ENCODE measurements around the gene FAF2.
"Not testable (repeated sequence)": the region's sequence is repeated elsewhere in the genome, so short reads cannot be mapped to it uniquely, and the experiment has no call there.

FAF2 gene

DNA sequence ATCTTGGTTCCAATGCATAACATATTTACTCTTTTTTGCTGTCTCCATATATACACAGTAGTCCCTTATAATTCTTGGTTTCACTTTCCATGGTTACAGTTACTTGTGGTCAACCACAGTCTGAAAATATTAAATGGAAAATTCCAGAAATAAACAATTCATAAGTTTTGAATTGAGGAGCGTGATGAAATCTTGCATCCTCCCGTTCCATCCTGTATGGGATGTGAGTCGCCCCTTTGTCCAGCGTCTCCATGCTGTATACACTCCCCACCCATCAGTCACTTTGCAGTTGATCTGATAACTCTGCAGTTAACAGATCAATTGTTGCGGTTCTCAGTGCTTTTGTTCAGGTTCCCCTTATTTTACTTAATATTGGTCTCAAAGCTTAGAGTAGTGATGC is 11.5 kb upstream of the FAF2 start:
- Histone ChIP-seq H3K4me1 (no peaks in the 10 kb centered on the region), H3K36me3 (ENCODE audit: control insufficient read depth, insufficient read depth, low read length) (no peaks in the 10 kb centered on the region), H2AFZ (no peak overlapping the region), H3K4me3 (ENCODE audit: low read depth, low read length) (no peak overlapping the region), H3K9ac (no peak overlapping the region), H3K27me3 (ENCODE audit: control insufficient read depth, insufficient read depth, low read length) (no peaks in the 10 kb centered on the region), H3K4me2 (ENCODE audit: low read length) (no peak overlapping the region), H3K9me3 (ENCODE audit: control insufficient read depth, low read length) (no peaks in the 10 kb centered on the region), H3K79me2 (no peaks in the 10 kb centered on the region), H3K27ac (no peak overlapping the region)
- TF ChIP-seq, protein P1, sequence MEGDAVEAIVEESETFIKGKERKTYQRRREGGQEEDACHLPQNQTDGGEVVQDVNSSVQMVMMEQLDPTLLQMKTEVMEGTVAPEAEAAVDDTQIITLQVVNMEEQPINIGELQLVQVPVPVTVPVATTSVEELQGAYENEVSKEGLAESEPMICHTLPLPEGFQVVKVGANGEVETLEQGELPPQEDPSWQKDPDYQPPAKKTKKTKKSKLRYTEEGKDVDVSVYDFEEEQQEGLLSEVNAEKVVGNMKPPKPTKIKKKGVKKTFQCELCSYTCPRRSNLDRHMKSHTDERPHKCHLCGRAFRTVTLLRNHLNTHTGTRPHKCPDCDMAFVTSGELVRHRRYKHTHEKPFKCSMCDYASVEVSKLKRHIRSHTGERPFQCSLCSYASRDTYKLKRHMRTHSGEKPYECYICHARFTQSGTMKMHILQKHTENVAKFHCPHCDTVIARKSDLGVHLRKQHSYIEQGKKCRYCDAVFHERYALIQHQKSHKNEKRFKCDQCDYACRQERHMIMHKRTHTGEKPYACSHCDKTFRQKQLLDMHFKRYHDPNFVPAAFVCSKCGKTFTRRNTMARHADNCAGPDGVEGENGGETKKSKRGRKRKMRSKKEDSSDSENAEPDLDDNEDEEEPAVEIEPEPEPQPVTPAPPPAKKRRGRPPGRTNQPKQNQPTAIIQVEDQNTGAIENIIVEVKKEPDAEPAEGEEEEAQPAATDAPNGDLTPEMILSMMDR (IDR thresholded peaks at IDR 0.05), result no peak

DNA sequence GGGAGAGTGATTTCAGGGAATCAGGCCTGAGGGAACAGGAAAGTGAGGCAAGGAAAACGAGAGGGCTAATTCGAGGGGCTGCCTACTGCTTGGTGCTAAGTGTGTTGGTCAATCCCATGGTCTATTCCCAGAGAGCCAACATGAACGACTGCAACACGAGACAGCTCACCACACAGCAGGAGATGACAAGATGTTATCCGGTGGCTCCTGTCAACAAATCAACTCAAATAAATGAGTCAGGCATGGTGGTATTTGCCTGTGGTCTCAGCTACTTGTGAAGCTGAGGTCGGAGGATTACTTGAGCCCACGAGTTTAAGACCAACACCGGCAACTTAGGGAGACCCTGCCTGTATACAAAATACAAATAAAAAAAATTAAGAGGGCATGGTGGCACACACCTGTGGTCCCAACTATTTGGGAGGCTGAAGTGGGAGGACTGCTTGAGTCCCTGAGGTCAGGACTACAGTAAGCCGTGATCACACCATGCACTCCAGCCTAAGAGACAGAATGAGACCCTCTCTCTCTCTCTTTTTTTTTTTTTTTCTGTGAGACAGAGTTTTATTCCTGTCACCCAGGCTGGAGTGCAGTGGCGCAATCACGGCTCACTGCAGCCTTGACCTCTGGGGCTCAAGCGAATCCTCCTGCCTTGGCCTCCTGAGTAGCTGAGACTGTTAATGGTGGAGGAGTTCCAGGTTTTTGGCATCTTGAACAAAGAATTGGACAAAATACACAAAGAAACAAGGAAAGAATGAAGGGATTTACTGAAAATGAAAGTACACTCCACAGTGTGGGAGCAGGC is 9.0 kb upstream of the FAF2 start:
- no peak overlapping the region for H3K27ac ChIP-seq
- no peaks in the 10 kb centered on the region for H3K27me3 ChIP-seq (ENCODE audit: control insufficient read depth, insufficient read depth, low read length)
- TF ChIP-seq, protein P1 (IDR thresholded peaks at IDR 0.05), result no peak
- H3K4me1 ChIP-seq, result no peaks in the 10 kb centered on the region
- no peaks in the 10 kb centered on the region for H3K9me3 ChIP-seq (ENCODE audit: control insufficient read depth, low read length)
- no peak overlapping the region for H3K9ac ChIP-seq
- H3K36me3 ChIP-seq (ENCODE audit: control insufficient read depth, insufficient read depth, low read length), result no peaks in the 10 kb centered on the region
- H3K4me3 ChIP-seq (ENCODE audit: low read depth, low read length), result no peak overlapping the region
- H2AFZ ChIP-seq, result no peak overlapping the region
- H3K4me2 ChIP-seq (ENCODE audit: low read length), result no peak overlapping the region
- no peaks in the 10 kb centered on the region for H3K79me2 ChIP-seq

DNA sequence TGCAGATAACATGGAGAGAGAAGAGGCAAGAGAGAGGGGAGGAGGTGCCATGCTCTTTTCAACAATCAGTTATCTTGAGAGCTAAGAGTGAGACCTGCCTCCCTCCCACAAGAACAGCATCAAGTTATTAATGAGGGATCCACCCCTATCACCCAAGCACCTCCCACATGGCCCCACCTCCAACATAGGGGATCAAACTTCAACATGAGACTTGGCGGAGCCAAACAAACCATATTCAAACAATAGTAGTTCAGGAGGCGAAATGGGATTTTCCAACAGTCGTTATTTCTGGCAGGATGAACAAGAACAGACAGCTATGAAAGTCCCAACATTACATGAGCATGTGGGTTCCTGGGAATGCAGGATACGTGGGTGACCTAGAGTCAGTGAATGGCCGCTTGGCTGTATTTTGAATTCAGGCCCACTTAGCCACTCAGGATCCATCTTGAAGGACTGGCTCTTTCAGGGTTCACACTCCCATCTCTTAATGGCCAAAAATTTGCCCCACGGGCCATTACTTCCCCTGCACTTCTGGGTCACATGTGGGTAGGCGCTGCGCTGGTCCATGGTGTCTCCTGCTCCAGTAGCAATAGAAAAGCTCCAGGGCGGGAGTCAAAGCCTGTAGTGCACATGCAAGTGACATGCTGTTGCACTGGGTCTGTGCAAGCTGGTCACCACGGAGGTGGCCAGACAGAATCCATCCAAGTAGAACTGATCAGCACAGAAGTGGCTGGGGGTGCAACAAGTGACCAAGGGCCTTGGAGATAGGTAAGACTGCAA is 7.1 kb upstream of the FAF2 start:
- Histone ChIP-seq H2AFZ (no peak overlapping the region), H3K27ac (no peak overlapping the region), H3K4me1 (no peaks in the 10 kb centered on the region), H3K4me3 (ENCODE audit: low read depth, low read length) (no peak overlapping the region), H3K79me2 (no peaks in the 10 kb centered on the region), H3K9ac (no peak overlapping the region), H3K9me3 (ENCODE audit: control insufficient read depth, low read length) (no peaks in the 10 kb centered on the region), H3K36me3 (ENCODE audit: control insufficient read depth, insufficient read depth, low read length) (no peaks in the 10 kb centered on the region), H3K4me2 (ENCODE audit: low read length) (no peak overlapping the region), H3K27me3 (ENCODE audit: control insufficient read depth, insufficient read depth, low read length) (no peaks in the 10 kb centered on the region)
- TF ChIP-seq, protein P1 (IDR thresholded peaks at IDR 0.05), result no peak

DNA sequence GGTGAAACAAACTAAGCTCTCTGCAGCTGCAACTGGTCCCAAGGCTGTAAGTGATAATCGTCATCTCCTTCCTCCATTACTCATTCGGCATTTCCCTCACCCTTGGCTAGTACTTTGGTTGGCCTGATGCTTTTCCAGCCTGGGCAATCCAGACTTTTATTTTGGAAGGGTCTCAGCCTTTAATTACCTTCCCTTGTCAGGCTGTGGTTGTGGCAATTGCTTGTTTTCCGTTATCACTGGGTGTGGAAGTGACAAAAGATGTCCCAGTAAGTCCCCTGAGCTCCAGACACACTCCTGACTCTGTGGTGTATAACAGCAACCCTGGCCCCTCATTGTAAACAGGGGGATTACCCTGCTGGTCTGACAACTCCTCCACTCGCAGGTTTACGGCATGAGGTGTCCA is 6.3 kb upstream of the FAF2 start:
- H3K9me3 ChIP-seq (ENCODE audit: control insufficient read depth, low read length), result no peaks in the 10 kb centered on the region
- no peaks in the 10 kb centered on the region for H3K79me2 ChIP-seq
- H3K4me2 ChIP-seq (ENCODE audit: low read length), result no peak overlapping the region
- TF ChIP-seq, protein P1 (IDR thresholded peaks at IDR 0.05), result no peak
- no peak overlapping the region for H3K27ac ChIP-seq
- no peaks in the 10 kb centered on the region for H3K36me3 ChIP-seq (ENCODE audit: control insufficient read depth, insufficient read depth, low read length)
- H3K4me3 ChIP-seq (ENCODE audit: low read depth, low read length), result no peak overlapping the region
- H2AFZ ChIP-seq, result no peak overlapping the region
- peaks cover under 1% of the 10 kb centered on the region for H3K4me1 ChIP-seq
- H3K9ac ChIP-seq, result no peak overlapping the region
- H3K27me3 ChIP-seq (ENCODE audit: control insufficient read depth, insufficient read depth, low read length), result no peaks in the 10 kb centered on the region

DNA sequence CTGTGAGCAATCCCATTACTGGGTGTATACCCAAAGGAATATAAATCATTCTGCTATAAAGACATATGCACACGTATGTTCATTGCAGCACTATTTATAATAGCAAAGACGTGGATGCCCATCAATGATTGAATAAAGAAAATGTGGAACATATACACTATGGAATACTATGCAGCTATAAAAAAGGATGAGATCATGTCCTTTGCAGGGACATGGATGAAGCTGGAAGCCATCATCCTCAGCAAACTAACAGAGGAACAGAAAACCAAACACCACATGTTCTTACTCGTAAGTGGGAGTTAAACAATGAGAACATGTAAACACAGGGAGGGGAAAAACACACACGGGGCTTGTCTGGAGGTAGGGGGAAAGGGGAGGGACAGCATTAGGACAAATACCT is 5.3 kb upstream of the FAF2 start:
- H3K4me1 ChIP-seq; H3K4me3 ChIP-seq (ENCODE audit: low read depth, low read length); H2AFZ ChIP-seq; H3K4me2 ChIP-seq (ENCODE audit: low read length); H3K27me3 ChIP-seq (ENCODE audit: control insufficient read depth, insufficient read depth, low read length); H3K9me3 ChIP-seq (ENCODE audit: control insufficient read depth, low read length); H3K9ac ChIP-seq; H3K79me2 ChIP-seq; H3K36me3 ChIP-seq (ENCODE audit: control insufficient read depth, insufficient read depth, low read length); H3K27ac ChIP-seq: not testable (repeated sequence)

All from parathyroid adenoma (tissue), 2 donors.